ENCODE data around the gene AK1.
"Not testable (repeated sequence)": the region's sequence is repeated elsewhere in the genome, so short reads cannot be mapped to it uniquely, and the experiment has no call there.

The AK1 gene

GRCh38 chr9:127847178-127847510 is 30.3 kb downstream of the AK1 start:
- Histone ChIP-seq H3K4me3 (peak overlapping the region; percentile 48), H3K27ac (peak overlapping the region; percentile 95 to 97)
- peak; percentile 83 for DNase-seq (ENCODE audit: low spot score)
- TF ChIP-seq, protein P1, sequence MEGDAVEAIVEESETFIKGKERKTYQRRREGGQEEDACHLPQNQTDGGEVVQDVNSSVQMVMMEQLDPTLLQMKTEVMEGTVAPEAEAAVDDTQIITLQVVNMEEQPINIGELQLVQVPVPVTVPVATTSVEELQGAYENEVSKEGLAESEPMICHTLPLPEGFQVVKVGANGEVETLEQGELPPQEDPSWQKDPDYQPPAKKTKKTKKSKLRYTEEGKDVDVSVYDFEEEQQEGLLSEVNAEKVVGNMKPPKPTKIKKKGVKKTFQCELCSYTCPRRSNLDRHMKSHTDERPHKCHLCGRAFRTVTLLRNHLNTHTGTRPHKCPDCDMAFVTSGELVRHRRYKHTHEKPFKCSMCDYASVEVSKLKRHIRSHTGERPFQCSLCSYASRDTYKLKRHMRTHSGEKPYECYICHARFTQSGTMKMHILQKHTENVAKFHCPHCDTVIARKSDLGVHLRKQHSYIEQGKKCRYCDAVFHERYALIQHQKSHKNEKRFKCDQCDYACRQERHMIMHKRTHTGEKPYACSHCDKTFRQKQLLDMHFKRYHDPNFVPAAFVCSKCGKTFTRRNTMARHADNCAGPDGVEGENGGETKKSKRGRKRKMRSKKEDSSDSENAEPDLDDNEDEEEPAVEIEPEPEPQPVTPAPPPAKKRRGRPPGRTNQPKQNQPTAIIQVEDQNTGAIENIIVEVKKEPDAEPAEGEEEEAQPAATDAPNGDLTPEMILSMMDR (IDR thresholded peaks at IDR 0.05) = no peak

DNA sequence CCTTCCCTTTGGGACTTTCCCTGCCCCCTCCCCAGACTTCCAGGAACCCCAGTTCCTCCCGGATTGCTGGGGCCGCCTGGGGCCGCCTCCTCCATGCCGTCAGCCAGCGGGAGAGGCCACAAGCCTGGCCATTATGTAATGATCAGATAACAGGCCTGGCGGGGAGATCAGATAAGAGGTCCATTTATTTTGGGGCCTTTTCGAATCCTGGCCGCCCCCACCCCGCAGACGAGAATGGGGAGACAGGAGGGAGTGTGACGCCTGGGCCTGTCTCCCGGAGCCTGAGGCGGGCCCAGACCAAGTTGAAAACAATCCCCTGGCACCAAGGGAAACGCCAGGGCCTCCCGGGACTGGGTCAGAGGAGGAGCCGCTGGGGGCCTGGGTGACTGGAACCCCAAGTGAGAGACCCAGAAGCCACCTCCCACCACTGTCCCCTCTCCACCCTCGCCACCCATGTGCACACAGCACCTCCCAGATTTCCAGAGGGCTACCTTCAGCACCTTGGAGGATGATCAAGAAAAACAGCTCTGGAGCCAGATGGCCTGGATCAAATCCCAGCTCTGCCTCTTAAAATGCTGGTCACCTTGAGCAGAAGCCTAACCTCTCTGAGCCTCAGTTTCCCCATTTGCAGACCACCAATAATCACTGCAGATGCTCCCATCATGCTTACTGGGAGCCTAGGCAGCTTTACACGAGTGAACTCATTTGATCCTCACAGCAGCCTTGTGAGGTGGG is 30.9 kb downstream of the AK1 start:
- peak; percentile 89 for DNase-seq (ENCODE audit: low spot score)
- TF ChIP-seq, protein P1 (IDR thresholded peaks at IDR 0.05) = no peak
- Histone ChIP-seq H3K4me3 (peak overlapping the region; percentile 48), H3K27ac (peak overlapping the region; percentile 95 to 97)

DNA sequence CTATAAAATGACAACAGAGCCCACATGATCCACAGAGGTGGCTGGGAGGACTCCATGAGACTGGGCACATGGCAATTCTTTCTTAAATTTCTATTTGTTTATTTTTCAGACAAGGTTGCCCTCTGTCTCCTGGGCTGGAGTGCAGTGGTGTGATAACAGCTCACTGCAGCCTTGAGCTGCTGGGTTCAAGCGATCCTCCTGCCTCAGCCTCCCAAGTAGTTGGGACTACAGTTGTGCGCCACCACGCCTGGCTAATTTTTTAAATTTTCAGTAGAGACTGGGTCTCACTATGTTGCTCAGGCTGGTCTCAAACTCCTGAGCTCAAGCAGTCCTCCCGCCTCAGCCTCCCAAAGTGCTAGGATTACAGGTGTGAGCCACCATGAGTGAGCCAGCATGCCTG is 31.9 kb downstream of the AK1 start:
- H3K27ac ChIP-seq = peak overlapping the region; percentile 95 to 97
- DNase-seq (ENCODE audit: low spot score) = not testable (repeated sequence)
- H3K4me3 ChIP-seq = peak overlapping the region; percentile 48

- TF ChIP-seq, protein P1 (IDR thresholded peaks at IDR 0.05) = no peak
- DNase-seq (ENCODE audit: low spot score) = peak; percentile 80
- H3K27ac ChIP-seq = peak overlapping the region; percentile 95 to 97
- H3K4me3 ChIP-seq = peak overlapping the region; percentile 5
Observed at GRCh38 chr9:127844821-127845359, 32.6 kb downstream of the AK1 start.

GRCh38 chr9:127841087-127841835 is 36.2 kb downstream of the AK1 start:
- DNase-seq (ENCODE audit: low spot score) = no peak
- H3K4me3 ChIP-seq = no peak overlapping the region
- H3K27ac ChIP-seq = peak overlapping the region; percentile 25 to 99
- TF ChIP-seq, protein P1 (IDR thresholded peaks at IDR 0.05) = no peak

DNA sequence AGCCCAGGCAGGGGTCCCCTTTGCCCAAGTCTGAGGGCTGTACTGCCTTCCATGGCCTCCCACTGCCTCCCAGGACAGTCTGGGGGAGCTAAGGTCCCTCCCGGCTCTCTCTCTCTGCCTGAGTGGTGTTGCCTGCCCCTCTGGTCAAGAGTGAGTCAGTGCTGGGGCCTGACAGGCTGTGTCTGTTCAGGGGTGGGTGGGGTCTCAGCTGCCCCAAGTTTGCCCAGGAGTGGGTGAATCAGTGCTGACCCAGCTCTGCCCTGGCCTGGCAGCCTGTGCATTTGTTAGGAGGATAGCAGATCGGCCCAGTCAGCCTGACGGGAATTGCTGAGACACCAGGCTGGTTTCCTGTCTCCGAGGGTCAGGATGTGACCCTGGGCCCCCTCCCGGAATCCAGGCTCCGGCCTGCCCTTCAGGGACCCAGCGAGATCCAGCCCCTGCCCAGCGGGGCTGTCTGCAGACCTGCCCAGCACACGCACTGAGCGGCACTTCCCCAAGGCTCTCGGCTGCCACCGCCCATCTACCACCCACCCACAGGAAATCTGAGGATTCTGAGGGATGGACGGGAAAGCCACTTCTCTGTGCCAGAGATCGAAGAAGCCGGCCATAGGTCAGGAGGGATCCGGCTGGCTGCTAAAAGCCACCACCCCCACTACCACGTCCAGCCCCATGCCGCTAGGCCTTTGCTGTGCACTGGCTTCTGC is 38.9 kb downstream of the AK1 start:
- DNase-seq (ENCODE audit: low spot score) = peak; percentile 97
- H3K4me3 ChIP-seq = peak overlapping the region; percentile 61
- TF ChIP-seq, protein P1 (IDR thresholded peaks at IDR 0.05) = no peak

GRCh38 chr9:127837346-127837745 is 40.1 kb downstream of the AK1 start:
- Histone ChIP-seq H3K4me3 (peak overlapping the region; percentile 61), H3K27ac (peak overlapping the region; percentile 95 to 99)
- no peak for DNase-seq (ENCODE audit: low spot score)
- TF ChIP-seq, protein P1 (IDR thresholded peaks at IDR 0.05) = no peak

More for the DNA sequence above, 38.9 kb downstream of the AK1 start:
- H3K27ac ChIP-seq = peak overlapping the region; percentile 95 to 99

DNA sequence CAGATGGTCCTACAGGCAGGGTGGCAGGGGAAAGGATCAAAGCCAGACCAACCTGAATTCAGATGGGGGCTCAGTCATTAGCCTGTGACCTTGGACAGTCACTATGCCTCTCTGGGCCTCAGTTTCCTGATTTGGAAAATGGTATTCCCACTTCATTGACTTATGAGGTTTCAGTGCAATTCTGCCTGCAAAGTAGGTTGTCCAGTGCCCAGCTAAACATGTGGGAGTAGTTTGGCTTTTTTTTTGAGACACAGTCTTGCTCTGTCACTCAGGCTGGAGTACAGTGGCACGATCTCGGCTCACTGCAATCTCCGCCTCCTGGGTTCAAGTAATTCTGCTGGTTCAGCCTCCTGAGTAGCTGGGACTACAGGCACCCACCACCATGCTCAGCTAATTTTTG is 40.9 kb downstream of the AK1 start:
- DNase-seq (ENCODE audit: low spot score) = not testable (repeated sequence)
- Histone ChIP-seq H3K27ac (peak overlapping the region; percentile 95 to 99), H3K4me3 (peak overlapping the region; percentile 61)

Measured in coronary artery (tissue), 2 donors.